ENCODE data around the gene ARMH4.

Gene ARMH4

GRCh38 chr14:58014778-58015177 lies 137.2 kb downstream of the ARMH4 start:
- no peak for DNase-seq

- no peak for DNase-seq
Measured at GRCh38 chr14:58002618-58003017, 149.4 kb downstream of the ARMH4 start.

- DNase-seq: no peak
Measured at GRCh38 chr14:57999979-58000378, 152.0 kb downstream of the ARMH4 start.

GRCh38 chr14:57999471-57999870 lies 152.5 kb downstream of the ARMH4 start:
- DNase-seq: no peak

- DNase-seq: no peak
Measured at GRCh38 chr14:57998766-57999165, 153.2 kb downstream of the ARMH4 start.

GRCh38 chr14:57991353-57991752 lies 160.7 kb downstream of the ARMH4 start:
- DNase-seq: no peak

GRCh38 chr14:57988445-57988844 lies 163.6 kb downstream of the ARMH4 start:
- DNase-seq: no peak

GRCh38 chr14:57987596-57988300 lies 164.3 kb downstream of the ARMH4 start:
- no peak for DNase-seq

- no peak for DNase-seq
Measured at GRCh38 chr14:57987051-57987450, 165.0 kb downstream of the ARMH4 start.

GRCh38 chr14:57982804-57983634 lies 169.0 kb downstream of the ARMH4 start:
- no peak for DNase-seq

GRCh38 chr14:57981817-57982560 lies 170.0 kb downstream of the ARMH4 start:
- no peak for DNase-seq

GRCh38 chr14:57979376-57980048 lies 172.5 kb downstream of the ARMH4 start:
- no peak for DNase-seq

- no peak for DNase-seq
Measured at GRCh38 chr14:57976701-57977100, 175.3 kb downstream of the ARMH4 start.

GRCh38 chr14:57974896-57975295 lies 177.1 kb downstream of the ARMH4 start:
- no peak for DNase-seq

GRCh38 chr14:57970594-57970993 lies 181.4 kb downstream of the ARMH4 start:
- no peak for DNase-seq

GRCh38 chr14:57970175-57970574 lies 181.8 kb downstream of the ARMH4 start:
- DNase-seq: no peak

- no peak for DNase-seq
Measured at GRCh38 chr14:57963071-57963470, 188.9 kb downstream of the ARMH4 start.

- no peak for DNase-seq
Measured at GRCh38 chr14:57962325-57963035, 189.5 kb downstream of the ARMH4 start.

GRCh38 chr14:57961786-57962060 lies 190.3 kb downstream of the ARMH4 start:
- DNase-seq: no peak

- DNase-seq: no peak
Measured at GRCh38 chr14:57960946-57961785, 190.8 kb downstream of the ARMH4 start.

- DNase-seq: no peak
Measured at GRCh38 chr14:57957441-57957840, 194.6 kb downstream of the ARMH4 start.
